Fibroblast of lung (primary cell): ENCODE results near the gene TBC1D8. TPM values are rescaled to one million over a fixed set of nuclear protein-coding genes. Genes with fewer than 3 reads are reported as not detected.

Source experiments
- DNase-seq, 2 donors: peaks; one replicate each; pipeline versions ENCODE4 v3.0.0 to v3.0.0-alpha.2; 2010; ENCODE audit warnings: low read depth in 2 of 2
- H2AFZ ChIP-seq: 2 replicates; pipeline ENCODE4 v1.5.1; 2012; ENCODE audit warnings: low read length, control low read depth, inconsistent platforms
- H3K27ac ChIP-seq: 2 replicates; pipeline ENCODE4 v1.5.1; 2011; ENCODE audit warnings: low read length, control low read depth; ENCODE audit not compliant: insufficient read depth
- H3K27me3 ChIP-seq: 2 replicates; pipeline ENCODE4 v1.5.1; 2011; ENCODE audit warnings: mild to moderate bottlenecking, low read length; ENCODE audit not compliant: control insufficient read depth, insufficient read depth
- H3K36me3 ChIP-seq: 2 replicates; pipeline ENCODE4 v1.5.1; 2011; ENCODE audit warnings: low read length; ENCODE audit not compliant: control insufficient read depth, insufficient read depth
- H3K4me1 ChIP-seq: 2 replicates; pipeline ENCODE4 v1.5.1; 2011; ENCODE audit warnings: low read length; ENCODE audit not compliant: control insufficient read depth, insufficient read depth; ENCODE audit errors: extremely low read depth
- H3K4me2 ChIP-seq: 2 replicates; pipeline ENCODE4 v1.5.1; 2011; ENCODE audit warnings: low read length, control low read depth; ENCODE audit not compliant: insufficient read depth; ENCODE audit errors: extremely low read depth
- H3K4me3 ChIP-seq, 4 experiments: fragments of 200-600 bp in 1 of 4; sonication (generic) in 1 of 4; replicated peaks in 1 of 4; 2 replicates each; pipeline ENCODE4 v1.5.1; 2011 to 2016; ENCODE audit warnings: low read length in 4 of 4, low read depth in 3 of 4, mild to moderate bottlenecking in 3 of 4, control low read depth in 2 of 4, inconsistent platforms in 1 of 4, mixed read lengths in 1 of 4; ENCODE audit not compliant: insufficient read depth in 1 of 4; ENCODE audit errors: control extremely low read depth in 1 of 4
- H3K79me2 ChIP-seq: 2 replicates; pipeline ENCODE4 v1.5.1; 2012; ENCODE audit warnings: mild to moderate bottlenecking, low read length, inconsistent platforms; ENCODE audit not compliant: control insufficient read depth, insufficient read depth
- H3K9ac ChIP-seq: 2 replicates; pipeline ENCODE4 v1.5.1; 2011; ENCODE audit warnings: mild to moderate bottlenecking, low read length, control low read depth; ENCODE audit not compliant: insufficient read depth
- H3K9me3 ChIP-seq: 2 replicates; pipeline ENCODE4 v1.5.1; 2012; ENCODE audit warnings: low read depth, low read length; ENCODE audit not compliant: control insufficient read depth, insufficient read depth
- H4K20me1 ChIP-seq: 2 replicates; pipeline ENCODE4 v1.5.1; 2011; ENCODE audit warnings: low read length; ENCODE audit not compliant: control insufficient read depth, insufficient read depth; ENCODE audit errors: extremely low read depth
- CTCF ChIP-seq, 2 donors: IDR thresholded peaks in 1 of 2; conservative IDR thresholded peaks in 1 of 2; 1 replicate in 1 of 2; 2 replicates in 1 of 2; pipeline ENCODE4 v1.5.1; 2011 to 2012; ENCODE audit warnings: low read length in 2 of 2, control low read depth in 1 of 2, inconsistent platforms in 1 of 2, low read depth in 1 of 2, mild to moderate bottlenecking in 1 of 2
- EZH2 ChIP-seq: IDR thresholded peaks from 2 replicates; pipeline ENCODE4 v1.5.1; 2012; ENCODE audit warnings: low read length, control low read depth, mild to moderate bottlenecking; ENCODE audit errors: missing control alignments
- polyA plus RNA-seq, 2 donors: library from polyadenylated mRNA; depleted of rRNA in 1 of 2; stranded (reverse) in 1 of 2; unstranded in 1 of 2; fragments of >200 nt; gene quantifications; 2 replicates each; pipeline ENCODE4 v1.2.1, GENCODE V29; 2011 to 2012; ENCODE audit warnings: missing spikeins in 1 of 2
- total RNA-seq: library from RNA; depleted of rRNA; stranded (reverse); fragments of >200 nt; gene quantifications from 2 replicates; pipeline ENCODE4 v1.2.1, GENCODE V29; 2014

TBC1D8 gene
- total and polyA plus RNA-seq, 2 donors (not counting 1 experiment from before 2014, with no cell fraction given): 3.8 to 5.4 TPM

DNA sequence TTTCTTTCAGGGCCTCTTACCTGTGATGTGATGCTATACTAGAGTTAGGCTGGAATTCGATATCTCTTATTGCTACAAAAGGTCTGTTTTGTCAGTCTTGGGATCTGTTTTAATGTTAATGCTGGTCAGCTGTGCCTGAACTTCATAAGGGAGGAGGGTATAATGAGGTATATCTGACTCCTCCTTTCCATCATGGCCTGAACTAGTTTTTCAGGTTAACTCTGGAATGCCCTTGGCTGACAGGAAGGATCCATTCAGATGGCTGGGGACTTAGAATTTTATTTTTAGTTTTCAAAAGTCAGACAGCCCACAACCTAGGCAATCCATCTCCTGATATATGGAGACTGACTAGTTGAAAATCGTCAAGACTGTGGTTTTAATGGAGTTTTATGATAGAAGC is 35.9 kb upstream of the TBC1D8 start:
- no peak for DNase-seq

DNA sequence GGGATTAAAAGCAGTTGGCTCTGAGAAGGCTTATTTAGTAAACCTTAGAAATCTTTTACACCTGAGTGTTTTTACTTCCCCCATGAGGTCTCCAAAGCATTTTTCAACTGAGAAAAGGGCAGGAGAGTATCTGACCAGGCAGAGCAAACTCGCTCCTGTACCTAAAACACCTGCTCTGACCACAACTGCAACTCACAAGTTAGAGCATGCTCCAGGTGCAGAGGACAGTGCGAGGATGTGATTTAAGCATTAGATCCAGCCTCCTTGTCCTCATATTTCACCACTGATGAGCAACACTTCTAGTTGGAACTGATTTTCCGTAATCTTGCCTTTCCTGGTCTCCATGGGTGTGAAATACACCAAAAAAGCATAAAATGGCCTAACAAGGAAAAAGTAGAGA is 34.5 kb upstream of the TBC1D8 start:
- no peak overlapping the region for H3K27ac ChIP-seq
- H3K9ac ChIP-seq: no peak overlapping the region

More for the DNA sequence above, 35.9 kb upstream of the TBC1D8 start:
- Histone ChIP-seq H3K27ac (no peak overlapping the region), H3K4me1 (no peaks in the 10 kb centered on the region), H3K27me3 (peaks cover 6% of the 10 kb centered on the region), H2AFZ (no peak overlapping the region), H3K4me3 (no peak overlapping the region), H3K9me3 (no peaks in the 10 kb centered on the region), H3K9ac (no peak overlapping the region), H3K4me2 (no peak overlapping the region), H4K20me1 (no peaks in the 10 kb centered on the region), H3K36me3 (no peaks in the 10 kb centered on the region), H3K79me2 (no peaks in the 10 kb centered on the region)
- no peak for TF ChIP-seq CTCF (conservative IDR thresholded peaks at IDR 0.05 in 1 of 2, IDR thresholded peaks at IDR 0.05 in 1 of 2; ENCODE audit: low read depth in 1 of 2, low read length in 2 of 2)

GRCh38 chr2:101185085-101185484 is 33.9 kb upstream of the TBC1D8 start:
- Histone ChIP-seq H3K36me3 (no peaks in the 10 kb centered on the region), H3K4me1 (no peaks in the 10 kb centered on the region)

More for the DNA sequence above, 34.5 kb upstream of the TBC1D8 start:
- Histone ChIP-seq H3K4me3 (no peak overlapping the region), H3K9me3 (no peaks in the 10 kb centered on the region), H2AFZ (no peak overlapping the region), H3K79me2 (no peaks in the 10 kb centered on the region), H3K4me1 (no peaks in the 10 kb centered on the region), H3K36me3 (no peaks in the 10 kb centered on the region), H4K20me1 (no peaks in the 10 kb centered on the region), H3K27me3 (peaks cover 6% of the 10 kb centered on the region), H3K4me2 (no peak overlapping the region)
- no peak for DNase-seq
- TF ChIP-seq EZH2 (no peak), CTCF (conservative IDR thresholded peaks at IDR 0.05 in 1 of 2, IDR thresholded peaks at IDR 0.05 in 1 of 2; ENCODE audit: low read depth in 1 of 2, low read length in 2 of 2) (no peak)

More at GRCh38 chr2:101185085-101185484, 33.9 kb upstream of the TBC1D8 start:
- H4K20me1 ChIP-seq: no peaks in the 10 kb centered on the region
- H3K4me2 ChIP-seq: no peak overlapping the region
- no peaks in the 10 kb centered on the region for H3K79me2 ChIP-seq
- H3K4me3 ChIP-seq: no peak overlapping the region
- H2AFZ ChIP-seq: no peak overlapping the region
- DNase-seq: no peak
- no peaks in the 10 kb centered on the region for H3K9me3 ChIP-seq
- H3K27ac ChIP-seq: no peak overlapping the region
- no peak overlapping the region for H3K9ac ChIP-seq
- peaks cover 4% of the 10 kb centered on the region for H3K27me3 ChIP-seq
- TF ChIP-seq EZH2 (no peak), CTCF (conservative IDR thresholded peaks at IDR 0.05 in 1 of 2, IDR thresholded peaks at IDR 0.05 in 1 of 2; ENCODE audit: low read depth in 1 of 2, low read length in 2 of 2) (no peak)
